ENCODE measurements around the gene PCYT2. TPM values are rescaled to one million over a fixed set of nuclear protein-coding genes. Genes with fewer than 3 reads are reported as not detected.
A peak's percentile ranks its signal among the peaks of the same experiment; 100 is the strongest.

PCYT2 gene
- total RNA-seq, 4 donors from 2014 or later: 18.6 to 38.5 (median 34.6) TPM

DNA sequence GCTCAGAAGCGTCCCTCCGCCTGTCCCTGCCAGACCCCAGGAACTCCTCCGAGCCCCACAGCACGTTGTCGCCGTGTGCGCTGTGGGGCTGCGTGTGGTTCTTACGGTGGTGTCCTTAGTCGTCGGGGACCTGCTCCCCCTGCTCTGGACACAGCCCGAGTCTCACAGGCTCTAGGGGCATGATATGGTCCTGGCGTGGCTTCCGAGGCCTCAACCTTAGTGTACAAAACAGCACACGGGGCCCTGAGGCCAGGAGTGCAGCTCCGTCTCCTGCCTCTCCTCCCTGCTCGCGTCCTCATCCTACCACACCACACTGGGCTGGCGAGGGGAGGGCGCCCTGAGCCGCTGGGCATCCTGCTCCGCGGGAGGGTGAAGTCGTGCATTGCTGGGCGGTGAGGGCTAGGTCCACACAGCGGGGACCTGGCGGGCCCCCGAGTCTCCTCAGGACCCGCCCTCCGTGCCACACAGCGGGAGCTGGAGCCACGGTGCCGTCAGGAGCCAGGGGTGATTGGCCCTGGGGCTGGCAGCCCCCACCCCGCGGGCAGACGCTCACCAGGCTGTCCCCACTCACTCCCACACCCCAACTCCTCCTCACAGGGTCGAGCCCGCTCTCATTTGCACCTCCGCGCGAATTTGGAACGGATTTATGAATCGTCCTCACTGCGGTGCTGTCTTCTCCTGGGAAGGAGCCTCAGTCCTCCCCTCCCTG lies 17.5 kb upstream of the PCYT2 start:
- Histone ChIP-seq H3K36me3 (no peaks in the 10 kb centered on the region), H3K4me1 (peaks cover 36 to 62% (median 44%) of the 10 kb centered on the region in 3 donors), H3K27me3 (peaks cover 0 to 33% (median 0%) of the 10 kb centered on the region in 4 donors), H3K4me3 (peak overlapping the region; percentile 79 to 99 (median 97)), H3K9me3 (no peaks in the 10 kb centered on the region), H3K27ac (peak overlapping the region in 2 of 4 donors; percentile 51 to 99)
- no peak for DNase-seq
- intact Hi-C loops (cut with DNase I): no loop called here
- TF ChIP-seq, protein P1, sequence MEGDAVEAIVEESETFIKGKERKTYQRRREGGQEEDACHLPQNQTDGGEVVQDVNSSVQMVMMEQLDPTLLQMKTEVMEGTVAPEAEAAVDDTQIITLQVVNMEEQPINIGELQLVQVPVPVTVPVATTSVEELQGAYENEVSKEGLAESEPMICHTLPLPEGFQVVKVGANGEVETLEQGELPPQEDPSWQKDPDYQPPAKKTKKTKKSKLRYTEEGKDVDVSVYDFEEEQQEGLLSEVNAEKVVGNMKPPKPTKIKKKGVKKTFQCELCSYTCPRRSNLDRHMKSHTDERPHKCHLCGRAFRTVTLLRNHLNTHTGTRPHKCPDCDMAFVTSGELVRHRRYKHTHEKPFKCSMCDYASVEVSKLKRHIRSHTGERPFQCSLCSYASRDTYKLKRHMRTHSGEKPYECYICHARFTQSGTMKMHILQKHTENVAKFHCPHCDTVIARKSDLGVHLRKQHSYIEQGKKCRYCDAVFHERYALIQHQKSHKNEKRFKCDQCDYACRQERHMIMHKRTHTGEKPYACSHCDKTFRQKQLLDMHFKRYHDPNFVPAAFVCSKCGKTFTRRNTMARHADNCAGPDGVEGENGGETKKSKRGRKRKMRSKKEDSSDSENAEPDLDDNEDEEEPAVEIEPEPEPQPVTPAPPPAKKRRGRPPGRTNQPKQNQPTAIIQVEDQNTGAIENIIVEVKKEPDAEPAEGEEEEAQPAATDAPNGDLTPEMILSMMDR (IDR thresholded peaks at IDR 0.05): no peak
- no peak for TF ChIP-seq POLR2A (IDR thresholded peaks at IDR 0.05)
- WGBS, 2 donors: 20 to 54% methylated on average over 6 to 16 of the region's 44 CpGs

DNA sequence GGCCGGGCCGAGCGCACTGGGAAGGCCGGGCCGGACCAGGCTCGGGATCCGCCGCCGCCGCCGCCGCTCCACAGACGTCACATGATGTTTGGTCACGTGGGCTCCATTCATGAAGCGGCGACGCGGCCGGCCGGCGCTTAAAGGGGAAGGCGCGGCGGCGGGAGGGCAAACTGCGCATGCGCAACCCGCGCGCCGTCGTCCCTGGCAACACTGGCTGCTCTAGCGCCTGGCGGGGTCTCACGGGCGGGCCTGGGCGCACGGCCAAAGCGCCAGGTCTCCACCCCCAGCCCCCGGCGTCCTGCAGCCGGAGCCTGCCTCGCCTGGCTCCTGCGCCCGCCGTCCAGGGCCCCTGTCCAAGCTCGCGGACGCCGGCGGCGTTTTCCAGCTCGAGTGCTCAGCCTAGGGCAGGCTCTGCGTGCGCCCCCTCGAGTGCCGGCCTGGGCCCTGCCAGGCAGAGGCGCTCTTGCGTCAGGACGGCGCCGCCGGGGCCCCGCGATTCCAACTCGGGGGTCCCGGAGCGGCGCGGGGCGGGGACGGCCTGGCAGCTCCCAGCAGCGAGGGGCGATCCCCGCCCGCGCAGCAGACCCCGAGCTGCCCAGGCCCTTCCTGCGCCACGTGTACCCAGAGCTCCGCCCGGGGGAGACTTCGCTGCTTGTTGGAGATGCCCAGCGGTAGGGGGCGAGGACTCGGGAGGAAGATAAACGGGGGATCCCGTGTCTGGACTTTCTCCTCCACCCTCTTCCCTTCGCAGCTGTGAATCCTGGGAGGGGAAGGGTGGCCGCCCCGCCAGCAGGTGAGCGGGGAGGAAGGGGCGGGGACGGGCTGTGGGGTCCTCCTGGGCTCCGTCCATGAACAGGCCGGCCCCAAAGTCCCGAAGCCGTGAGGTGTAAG lies 16.7 kb upstream of the PCYT2 start, which contains the start of gene MAFG:
Gene MAFG (minus strand): TSS at position 83 of the 891 bp plus-strand sequence. CDS start 4,550 bp downstream, outside the sequence.
- DNase-seq: peak; percentile 66
- no peaks in the 10 kb centered on the region for H3K9me3 ChIP-seq
- peak within 1 kb of the TSS; percentile 79 to 99 (median 97) for H3K4me3 ChIP-seq
- whole genome bisulfite sequencing, 2 donors: 0% methylated on average over 1 to 7 of the region's 98 CpGs
- peak in 3 of 4 donors; percentile 53 to 77 (median 75) for TF ChIP-seq POLR2A (IDR thresholded peaks at IDR 0.05)
- TF ChIP-seq, protein P1 (IDR thresholded peaks at IDR 0.05): peak in 4 of 6 experiments; percentile 4 to 45 (median 28)
- H3K4me1 ChIP-seq: peaks cover 44 to 70% (median 49%) of the 10 kb centered on the region in 3 donors
- H3K27ac ChIP-seq: peak within 1 kb of the TSS; percentile 96 to 99 (median 99)
- H3K36me3 ChIP-seq: peaks cover 0 to 2% (median 0%) of the 10 kb centered on the region in 3 donors
- H3K27me3 ChIP-seq: peaks cover 0 to 27% (median 0%) of the 10 kb centered on the region in 4 donors
- intact Hi-C loops (cut with DNase I): no loop called here

DNA sequence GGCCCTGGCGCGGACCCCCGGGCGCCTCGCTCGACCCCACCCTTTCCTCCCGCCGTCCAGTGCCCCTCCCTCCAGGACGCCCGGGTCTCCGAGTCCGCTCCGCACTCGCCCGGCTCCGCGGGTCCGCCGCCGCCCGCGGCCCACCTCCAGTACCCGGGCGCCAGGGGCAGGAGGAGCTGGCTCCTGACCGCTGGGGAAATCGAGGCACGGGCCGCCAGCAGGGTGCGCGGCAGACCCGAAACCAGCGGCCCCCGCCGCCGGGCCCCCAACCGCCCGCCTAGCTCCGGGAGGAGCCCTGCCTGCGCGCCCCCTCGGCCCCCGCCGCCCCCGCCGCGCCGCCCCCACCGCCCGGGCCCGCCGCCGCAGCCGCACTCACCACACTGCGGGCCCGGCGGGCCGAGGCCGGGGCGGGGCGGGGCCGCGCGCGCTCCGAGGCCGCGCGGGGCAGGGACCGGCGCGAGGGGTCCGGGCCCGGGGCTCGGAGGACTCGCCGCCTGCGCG lies 16.0 kb upstream of the PCYT2 start:
- peak overlapping the region; percentile 79 to 99 (median 97) for H3K4me3 ChIP-seq
- peaks cover 6 to 9% (median 6%) of the 10 kb centered on the region in 3 donors for H3K36me3 ChIP-seq
- intact Hi-C loops (cut with DNase I): no loop called here
- no peak for TF ChIP-seq POLR2A (IDR thresholded peaks at IDR 0.05)
- TF ChIP-seq, protein P1 (IDR thresholded peaks at IDR 0.05): no peak
- no peak for DNase-seq
- H3K27me3 ChIP-seq: peaks cover 0 to 23% (median 0%) of the 10 kb centered on the region in 4 donors
- H3K9me3 ChIP-seq: no peaks in the 10 kb centered on the region
- peak overlapping the region; percentile 96 to 99 (median 99) for H3K27ac ChIP-seq
- WGBS, 2 donors: no CpG with 5 or more reads among the region's 78 CpGs
- peaks cover 49 to 76% (median 55%) of the 10 kb centered on the region in 3 donors for H3K4me1 ChIP-seq

DNA sequence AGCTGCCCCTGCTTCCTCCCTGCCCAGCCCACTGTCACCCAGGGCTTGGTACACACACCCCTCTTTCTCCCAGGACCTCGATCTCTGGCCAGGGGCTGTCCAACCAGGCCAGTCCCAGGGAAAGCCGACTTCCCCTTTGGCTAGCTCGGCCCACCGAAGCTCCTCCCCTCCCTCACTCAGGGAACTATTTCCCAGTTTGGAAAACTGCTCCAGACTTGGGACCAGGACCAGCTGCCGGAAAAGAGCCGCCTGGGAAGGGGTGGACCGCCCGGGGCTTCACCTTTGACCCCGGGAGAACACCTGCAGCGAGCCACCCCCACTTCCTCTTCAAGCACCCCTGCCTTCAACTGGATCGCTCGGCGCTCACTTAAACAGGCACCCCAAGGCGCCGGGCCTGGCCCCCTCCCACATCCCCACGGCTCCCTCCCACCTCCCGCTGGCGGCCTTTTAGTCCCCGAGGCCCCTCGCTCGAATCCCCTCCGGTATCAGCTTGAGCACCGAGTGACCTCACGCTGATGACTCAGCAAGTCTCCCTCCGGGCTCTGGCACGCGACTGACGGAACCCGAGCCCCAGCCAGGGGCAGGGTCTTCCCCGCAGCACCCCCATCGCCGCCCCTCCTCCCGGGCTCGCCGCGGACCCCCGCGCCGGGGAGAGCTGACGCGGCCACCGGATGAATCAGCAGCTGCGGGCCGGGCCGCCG lies 15.4 kb upstream of the PCYT2 start:
- no peaks in the 10 kb centered on the region for H3K9me3 ChIP-seq
- H3K4me1 ChIP-seq: peaks cover 53 to 78% (median 54%) of the 10 kb centered on the region in 3 donors
- DNase-seq: no peak
- peak in 1 of 4 donors; percentile 45 for TF ChIP-seq POLR2A (IDR thresholded peaks at IDR 0.05)
- TF ChIP-seq, protein P1 (IDR thresholded peaks at IDR 0.05): no peak
- peaks cover 0 to 17% (median 0%) of the 10 kb centered on the region in 4 donors for H3K27me3 ChIP-seq
- intact Hi-C loops (cut with DNase I): no loop called here
- WGBS, 2 donors: 0% methylated on average over 5 to 9 of the region's 46 CpGs
- peaks cover 10 to 15% (median 11%) of the 10 kb centered on the region in 3 donors for H3K36me3 ChIP-seq
- peak overlapping the region; percentile 96 to 99 (median 99) for H3K27ac ChIP-seq
- peak overlapping the region; percentile 79 to 99 (median 97) for H3K4me3 ChIP-seq
